GDM1 (cell line): ENCODE data around the gene SVOP.
"Not testable (repeated sequence)": the region's sequence is repeated elsewhere in the genome, so short reads cannot be mapped to it uniquely, and the experiment has no call there.

Source experiments
- DNase-seq: peaks from one replicate; lab custom pipeline; 2025; lab: John Stamatoyannopoulos, UW

SVOP gene

DNA sequence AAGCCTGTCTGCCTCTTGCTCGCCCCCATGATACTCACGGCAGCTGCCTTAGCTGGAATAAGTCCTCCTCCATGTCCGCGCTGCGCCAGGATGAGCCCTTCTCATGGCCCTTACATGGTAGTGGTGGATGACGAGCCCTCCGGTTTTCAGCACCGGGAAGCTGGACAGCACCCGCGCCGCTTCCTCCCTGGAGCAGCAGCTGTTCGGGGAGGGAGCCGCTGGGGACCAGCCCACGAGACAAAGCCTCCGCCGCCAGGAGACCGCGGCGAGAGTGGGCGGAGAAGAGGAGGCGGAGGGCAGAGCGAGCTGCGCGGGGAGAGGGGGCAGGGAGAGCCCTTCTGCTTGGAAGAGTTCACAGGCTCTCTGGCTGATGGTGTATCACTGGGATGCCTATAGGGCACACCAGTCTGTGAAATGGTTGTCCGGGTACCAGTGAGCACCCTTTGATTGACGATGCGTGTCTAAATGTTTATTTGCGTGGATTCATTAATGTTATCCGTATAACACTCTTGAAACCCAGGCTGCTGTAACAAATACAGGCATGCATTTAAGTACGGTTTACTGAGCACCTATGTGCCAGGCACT lies at the start of gene SVOP:
SVOP (minus strand) TSS at position 273 of the 585 bp plus-strand sequence; CDS start at position 73, 200 bp downstream.
- DNase-seq = peak; percentile 62

GRCh38 chr12:109069307-109070271 lies 48.7 kb upstream of the SVOP start:
- no peak for DNase-seq

- DNase-seq = no peak
Measured at GRCh38 chr12:109065853-109066193, 45.0 kb upstream of the SVOP start.

- DNase-seq = no peak
Measured at GRCh38 chr12:109065154-109065852, 44.4 kb upstream of the SVOP start.

GRCh38 chr12:109064143-109064542 lies 43.3 kb upstream of the SVOP start:
- no peak for DNase-seq

DNA sequence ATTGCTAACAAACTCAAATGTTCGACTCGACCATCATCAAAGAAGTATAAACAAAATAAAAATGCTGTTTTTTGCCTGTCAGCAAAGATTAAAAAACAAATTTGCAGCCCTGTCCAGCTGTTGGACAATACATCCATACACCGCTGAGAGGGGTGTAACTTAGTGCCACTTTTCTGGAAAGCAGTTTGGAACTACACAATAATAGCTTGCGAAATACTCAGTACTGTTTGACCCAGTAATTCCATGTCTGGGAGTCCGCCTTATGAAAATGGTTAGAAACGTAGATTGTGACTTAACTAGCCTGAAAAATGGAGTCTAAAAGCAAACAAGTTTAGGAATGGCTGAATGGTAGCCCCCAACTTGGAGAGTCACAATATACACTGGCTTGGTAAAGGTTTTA lies 37.9 kb upstream of the SVOP start:
- no peak for DNase-seq

DNA sequence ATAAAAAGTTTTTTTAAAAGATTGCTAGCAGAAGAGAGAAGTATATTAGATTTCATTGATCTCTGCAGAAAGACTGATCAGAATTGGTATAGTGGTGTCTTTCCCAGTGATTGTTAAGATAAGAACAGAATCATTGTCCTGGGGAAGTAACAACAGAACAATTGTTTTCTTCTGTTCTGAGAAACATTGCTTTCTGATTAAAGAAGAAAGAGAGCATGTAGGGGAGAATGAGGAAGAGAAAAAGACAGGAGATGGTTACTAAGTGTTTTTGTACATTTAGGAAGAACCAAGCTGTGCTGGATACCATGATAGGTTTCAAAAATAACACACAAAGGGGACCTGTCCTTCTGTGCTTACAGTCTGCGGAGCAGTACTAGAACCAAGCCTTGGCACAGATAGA lies 36.5 kb upstream of the SVOP start:
- no peak for DNase-seq

- DNase-seq = no peak
Measured at GRCh38 chr12:109056891-109057290, 36.0 kb upstream of the SVOP start.

GRCh38 chr12:109054520-109054919 lies 33.7 kb upstream of the SVOP start:
- no peak for DNase-seq

GRCh38 chr12:109054124-109054513 lies 33.3 kb upstream of the SVOP start:
- not testable (repeated sequence) for DNase-seq

DNA sequence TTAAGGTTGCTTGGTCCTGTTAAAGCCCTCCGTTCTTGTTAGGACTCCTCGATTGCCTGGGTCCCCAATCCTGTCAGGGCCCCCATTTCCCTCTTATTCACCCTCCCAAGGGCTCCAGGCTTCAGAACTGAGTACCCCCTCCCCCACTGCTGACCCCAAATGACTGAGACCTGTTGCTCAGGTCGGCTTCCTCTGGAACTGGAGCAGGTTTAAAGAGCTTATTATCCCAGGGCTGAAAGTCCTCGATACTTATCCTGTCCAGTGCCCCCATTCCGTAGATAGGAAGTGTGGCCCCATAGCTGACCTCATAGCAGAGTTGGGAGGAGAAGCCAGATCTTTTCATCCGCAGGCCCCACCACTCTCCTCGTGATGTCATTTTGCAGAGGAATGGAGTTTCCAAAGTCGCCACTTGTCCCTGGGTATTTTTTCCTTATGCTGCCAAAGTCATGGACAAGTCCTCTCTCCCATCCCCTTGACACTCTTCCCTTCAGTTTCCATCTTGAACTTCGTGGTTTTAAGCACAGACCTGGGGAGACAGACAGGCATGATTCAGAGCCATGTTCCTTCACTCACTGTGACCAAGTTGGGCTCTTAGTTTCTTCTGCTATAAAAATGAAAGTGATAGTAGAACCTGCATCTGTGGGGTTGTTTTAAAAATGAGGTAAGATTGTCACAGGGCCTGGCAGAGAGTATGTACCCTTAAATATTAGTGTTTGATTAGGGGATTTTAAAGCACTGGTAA lies 32.7 kb upstream of the SVOP start:
- no peak for DNase-seq

DNA sequence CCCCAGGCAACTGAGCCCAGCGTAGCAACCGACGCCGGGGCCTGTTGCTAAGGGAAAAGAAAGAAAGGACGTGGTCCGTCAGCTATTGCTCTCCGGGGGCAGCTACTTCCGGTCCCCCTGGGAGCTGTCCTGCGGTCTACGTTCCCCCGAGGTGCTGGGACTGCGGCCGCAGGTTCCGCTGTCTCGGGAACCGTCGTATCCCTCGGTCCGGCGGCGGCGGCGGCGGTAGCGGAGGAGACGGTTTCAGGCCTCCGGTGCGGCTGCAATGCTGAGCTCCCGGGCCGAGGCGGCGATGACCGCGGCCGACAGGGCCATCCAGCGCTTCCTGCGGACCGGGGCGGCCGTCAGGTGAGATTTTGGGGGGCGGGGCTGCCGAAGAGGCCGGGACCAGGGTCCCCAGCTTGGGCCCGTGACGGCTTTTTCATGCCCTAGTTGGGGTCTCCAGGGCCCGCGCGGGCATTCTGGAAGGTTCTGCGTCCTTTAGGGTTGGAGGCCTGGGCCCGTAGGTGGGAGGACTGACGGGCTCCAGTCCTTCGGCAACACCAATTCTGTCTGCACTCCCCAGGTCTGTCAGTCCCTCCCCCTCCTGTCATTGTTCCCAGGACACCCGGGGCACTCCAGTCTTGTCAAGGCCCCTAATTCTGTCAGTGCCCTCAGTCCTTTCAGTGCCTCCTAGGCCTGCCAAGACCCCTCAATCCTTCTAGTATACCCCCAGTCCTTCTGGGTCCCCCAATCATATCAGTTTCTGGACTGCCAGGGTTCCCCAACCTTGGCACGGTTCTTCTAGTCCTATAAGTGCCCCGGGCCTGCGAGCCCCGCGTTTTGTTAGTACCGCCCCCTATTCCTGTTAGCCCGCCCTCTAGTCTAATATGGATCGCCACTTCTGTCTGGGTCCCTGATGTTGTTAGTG lies 31.8 kb upstream of the SVOP start, which contains the start of gene USP30:
USP30 (plus strand) TSS at position 163 of the 910 bp plus-strand sequence; CDS start at position 266, 103 bp downstream.
- DNase-seq = peak; percentile 71

DNA sequence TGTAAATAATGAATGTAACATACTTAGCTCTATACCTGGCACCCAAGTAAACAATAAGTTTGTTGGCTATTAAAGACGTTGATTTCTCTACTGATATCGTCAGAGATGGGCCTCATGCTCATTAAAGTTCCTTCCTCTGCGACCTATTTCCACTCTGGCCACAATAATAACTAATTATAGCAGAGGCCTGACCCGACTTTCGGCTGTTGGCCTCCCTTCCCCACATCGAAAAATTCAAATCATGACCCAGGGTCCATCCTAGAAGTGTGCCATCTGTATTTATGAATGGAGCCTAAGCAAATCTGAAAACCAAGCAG lies 31.2 kb upstream of the SVOP start:
- no peak for DNase-seq

- not testable (repeated sequence) for DNase-seq
Measured at GRCh38 chr12:109049794-109050193, 28.9 kb upstream of the SVOP start.

DNA sequence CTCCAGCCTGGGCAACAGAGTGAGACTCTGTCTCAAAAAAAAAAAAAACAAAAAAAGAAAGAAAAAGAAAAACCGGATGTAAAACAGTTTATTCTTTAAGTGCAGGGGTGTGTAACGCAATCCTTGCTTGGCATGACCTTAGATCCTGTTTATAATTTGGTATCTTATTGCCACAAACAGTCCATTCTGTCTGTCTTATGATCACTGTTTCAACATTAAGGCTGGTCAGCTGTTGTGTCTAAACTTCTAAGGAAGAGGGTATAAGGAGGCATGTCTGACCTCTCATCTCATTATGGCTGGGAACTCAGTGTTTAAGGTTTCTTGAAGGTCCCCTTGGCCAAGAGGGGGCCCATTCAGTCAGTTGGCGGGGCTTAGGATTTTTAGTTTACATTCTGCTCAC lies 27.8 kb upstream of the SVOP start:
- DNase-seq = not testable (repeated sequence)

DNA sequence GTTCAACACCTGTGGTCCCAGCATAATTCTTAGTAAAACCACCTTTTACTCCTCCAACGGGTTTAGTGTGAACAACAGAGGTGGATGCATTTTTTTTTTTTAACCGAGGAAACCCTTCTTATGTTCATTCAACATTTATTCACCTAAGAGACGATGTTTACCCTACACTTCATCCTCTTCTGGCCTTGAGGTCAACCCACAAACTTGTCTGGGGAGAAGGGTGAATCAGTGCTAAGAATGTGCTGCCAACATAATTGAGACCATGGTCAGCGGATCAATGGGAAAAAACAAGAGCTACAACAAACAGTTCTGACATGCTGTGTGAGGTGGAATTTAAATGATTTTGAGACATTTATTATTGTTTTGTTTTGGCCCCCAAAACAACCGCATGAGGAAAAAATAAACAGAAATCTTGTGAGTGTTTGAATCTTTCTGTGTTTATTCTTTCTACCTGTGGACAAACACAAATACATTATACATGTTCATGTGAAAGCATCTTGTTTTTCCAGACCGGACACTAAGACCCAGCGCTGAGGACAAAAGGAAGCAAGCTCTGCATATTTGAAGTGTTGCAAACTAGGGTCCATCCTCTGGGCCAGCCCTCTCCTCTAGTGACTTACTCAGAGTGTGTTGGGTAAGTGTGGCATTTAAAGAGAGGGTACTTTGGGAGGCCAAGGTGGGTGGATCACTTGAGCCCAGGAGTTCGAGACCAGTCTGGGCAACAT lies 26.4 kb upstream of the SVOP start:
- DNase-seq = no peak

DNA sequence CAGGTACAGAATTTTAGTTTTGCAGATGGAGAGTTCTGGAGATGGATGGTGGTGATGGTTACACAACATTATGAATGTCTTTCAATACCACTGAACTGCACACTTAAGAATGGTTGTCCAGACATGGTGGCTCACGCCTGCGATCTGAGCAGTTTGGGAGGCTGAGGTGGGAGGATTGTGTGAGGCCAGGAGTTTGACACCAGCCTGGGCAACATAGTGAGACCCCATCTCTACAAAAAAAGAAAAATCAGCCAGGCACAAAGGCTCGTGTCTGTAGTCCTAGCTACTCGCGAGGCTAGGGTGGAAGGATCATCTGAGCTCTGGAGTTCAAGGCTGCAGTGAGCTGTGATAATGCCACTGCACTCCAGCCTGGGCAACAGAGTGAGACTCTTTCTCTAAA lies 23.4 kb upstream of the SVOP start:
- no peak for DNase-seq

DNA sequence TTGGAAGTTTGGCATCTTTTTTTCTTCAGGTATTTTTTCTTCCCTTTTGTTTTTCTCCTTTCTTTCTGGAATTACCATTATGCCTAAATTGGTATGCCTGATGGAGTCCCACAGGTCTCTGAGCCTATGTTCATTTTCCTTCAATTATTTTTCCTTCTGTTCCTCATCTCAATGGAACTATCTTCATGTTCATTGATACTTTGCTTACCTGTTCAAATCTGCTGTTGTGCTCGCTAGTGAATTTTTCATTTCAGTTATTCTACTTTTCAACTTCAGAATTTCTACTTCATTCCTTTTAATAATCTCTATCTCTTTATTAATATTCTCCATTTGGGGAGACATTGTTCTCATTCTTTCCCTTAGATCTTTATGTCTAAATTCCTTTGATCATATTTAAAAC lies 16.1 kb upstream of the SVOP start:
- no peak for DNase-seq

- no peak for DNase-seq
Measured at GRCh38 chr12:109033239-109034196, 12.7 kb upstream of the SVOP start.
